T-cell (primary cell): ENCODE results near the gene SLC6A19. TPM values are rescaled to one million over a fixed set of nuclear protein-coding genes. Genes with fewer than 3 reads are reported as not detected.
"Not testable (repeated sequence)": the region's sequence is repeated elsewhere in the genome, so short reads cannot be mapped to it uniquely, and the experiment has no call there.

Experiments used
- ATAC-seq, 4 experiments: fragments of 200-7000 bp in 3 of 4; fragments of 150-1000 bp in 1 of 4; cut with Tn5 transposase; replicated peaks in 1 of 4; 1 replicate in 3 of 4; 2 replicates in 1 of 4; pipeline ENCODE4 v1.10.0; 2021; ENCODE audit warnings: moderate library complexity in 3 of 4, mild to moderate bottlenecking in 2 of 4, moderate number of reproducible peaks in 1 of 4
- CTCF ChIA-PET, 2 donors: fragments of 300-600 bp; sonication (Branson Sonifier 250); formaldehyde crosslinking; loops; one replicate each; lab custom pipeline; 2022; ENCODE audit warnings: antibody characterized with exemption in 2 of 2; lab: Charles Lee
- POLR2A ChIA-PET, 2 donors: fragments of 300-600 bp; sonication (Branson Sonifier 250); formaldehyde crosslinking; loops; one replicate each; lab custom pipeline; 2022; ENCODE audit warnings: antibody characterized with exemption in 2 of 2; lab: Charles Lee
- DNase-seq, 35 experiments: peaks; one replicate each; pipeline versions ENCODE4 v3.0.0 to v3.0.0-alpha.2; 2013 to 2023
- H3K27ac ChIP-seq: one replicate; pipeline ENCODE4 v1.5.1; 2013; ENCODE audit warnings: low read length
- H3K27me3 ChIP-seq, 2 experiments: replicated peaks in 1 of 2; 1 replicate in 1 of 2; 2 replicates in 1 of 2; pipeline versions ENCODE4 v1.6.1 to v1.7.0; 2013; ENCODE audit warnings: low read length in 1 of 2, mixed read lengths in 1 of 2; ENCODE audit not compliant: control insufficient read depth in 2 of 2, insufficient read depth in 2 of 2; ENCODE audit errors: extremely low read depth in 1 of 2
- H3K36me3 ChIP-seq, 2 donors: 1 replicate in 1 of 2; 2 replicates in 1 of 2; pipeline versions ENCODE4 v1.6.1 to v1.7.0; 2013; ENCODE audit warnings: low read length in 1 of 2; ENCODE audit not compliant: control insufficient read depth in 2 of 2, insufficient read depth in 1 of 2; ENCODE audit errors: extremely low read depth in 1 of 2
- H3K4me1 ChIP-seq, 2 experiments: 1 replicate in 1 of 2; 2 replicates in 1 of 2; pipeline versions ENCODE4 v1.6.1 to v1.7.0; 2013; ENCODE audit warnings: low read length in 2 of 2, mixed read lengths in 1 of 2; ENCODE audit not compliant: insufficient read depth in 2 of 2, control insufficient read depth in 1 of 2; ENCODE audit errors: extremely low read depth in 1 of 2
- H3K4me3 ChIP-seq, 2 donors: 1 replicate in 1 of 2; 2 replicates in 1 of 2; pipeline versions ENCODE4 v1.5.1 to v1.7.0; 2013; ENCODE audit warnings: mild to moderate bottlenecking in 2 of 2, low read length in 1 of 2, moderate library complexity in 1 of 2; ENCODE audit not compliant: control insufficient read depth in 1 of 2; ENCODE audit errors: extremely low read depth in 1 of 2
- H3K9me3 ChIP-seq: 2 replicates; pipeline ENCODE4 v1.7.0; 2013
- H3K27ac Mint-ChIP-seq, 2 donors: one replicate each; pipeline ENCODE4 v1.8.0; 2020 to 2021; ENCODE audit warnings: mild to moderate bottlenecking in 2 of 2, mixed read lengths in 2 of 2
- H3K27me3 Mint-ChIP-seq, 2 donors: one replicate each; pipeline ENCODE4 v1.8.0; 2021 to 2022; ENCODE audit warnings: mixed read lengths in 2 of 2
- H3K36me3 Mint-ChIP-seq: one replicate; pipeline ENCODE4 v1.8.0; 2021; ENCODE audit warnings: mixed read lengths
- H3K4me1 Mint-ChIP-seq, 3 donors: one replicate each; pipeline ENCODE4 v1.8.0; 2020 to 2022; ENCODE audit warnings: mixed read lengths in 3 of 3, mild to moderate bottlenecking in 1 of 3
- H3K4me3 Mint-ChIP-seq, 3 donors: one replicate each; pipeline ENCODE4 v1.8.0; 2020 to 2022; ENCODE audit warnings: mild to moderate bottlenecking in 3 of 3, mixed read lengths in 3 of 3, moderate library complexity in 3 of 3
- H3K9me3 Mint-ChIP-seq, 3 donors: one replicate each; pipeline ENCODE4 v1.8.0; 2020 to 2022; ENCODE audit warnings: mixed read lengths in 3 of 3
- WGBS: methylation state at CpG from one replicate; pipeline ENCODE4 v1.1.5; 2013; ENCODE audit warnings: missing lambda C conversion rate; ENCODE audit not compliant: insufficient coverage; 5-methylcytosine and 5-hydroxymethylcytosine counted together
- total RNA-seq, 35 experiments: library from RNA in 6 of 35; stranded (reverse) in 6 of 35; fragments of 120-200 nt in 1 of 35; gene quantifications; one replicate each; pipeline versions ENCODE4 v1.2.1 to v1.2.4 and lab custom pipeline; 2013 to 2026

Gene SLC6A19
- total RNA-seq, 5 donors from 2014 or later (not counting 1 experiment from before 2014, with no cell fraction given): 0.06 TPM; not detected in 4

GRCh38 chr5:1229023-1229422 is 27.6 kb downstream of the SLC6A19 start:
- H3K36me3 Mint-ChIP-seq, H3K4me3 Mint-ChIP-seq, H3K27ac ChIP-seq, H3K4me1 ChIP-seq, DNase-seq, POLR2A ChIA-PET, ATAC-seq, H3K4me3 ChIP-seq, H3K4me1 Mint-ChIP-seq, CTCF ChIA-PET, H3K36me3 ChIP-seq, H3K9me3 ChIP-seq, H3K9me3 Mint-ChIP-seq, H3K27ac Mint-ChIP-seq: not testable (repeated sequence)
- H3K27me3 Mint-ChIP-seq: peaks cover 9 to 21% of the 10 kb centered on the region in 2 donors
- WGBS: 28% methylated on average over 11 of the region's 11 CpGs
- H3K27me3 ChIP-seq: peaks cover 0 to 57% of the 10 kb centered on the region in 2 experiments

- ChIA-PET CTCF (interaction anchor here in 1 of 2 donors (0.6 kb wide), 1 partner anchor 248 kb away, joined by 5 read pairs; no protein-coding TSS in a partner anchor), POLR2A (no interaction called here)
- peaks cover 0 to 7% (median 6%) of the 10 kb centered on the region in 3 donors for H3K4me1 Mint-ChIP-seq
- DNase-seq (no peak), ATAC-seq (no peak)
- no peak overlapping the region for H3K4me3 Mint-ChIP-seq
- peaks cover 9 to 21% of the 10 kb centered on the region in 2 donors for H3K27me3 Mint-ChIP-seq
- H3K27me3 ChIP-seq: peaks cover 0 to 62% of the 10 kb centered on the region in 2 experiments
- H3K4me1 ChIP-seq: peaks cover 0 to 3% of the 10 kb centered on the region in 2 experiments
- H3K36me3 Mint-ChIP-seq: no peaks in the 10 kb centered on the region
- H3K9me3 ChIP-seq: no peaks in the 10 kb centered on the region
- no peak overlapping the region for H3K27ac Mint-ChIP-seq
- H3K27ac ChIP-seq: no peak overlapping the region
- no peak overlapping the region for H3K4me3 ChIP-seq
- H3K9me3 Mint-ChIP-seq: no peaks in the 10 kb centered on the region
- no peaks in the 10 kb centered on the region for H3K36me3 ChIP-seq
- 39% methylated on average over 7 of the region's 7 CpGs for WGBS
Measured at GRCh38 chr5:1229822-1230221, 28.4 kb downstream of the SLC6A19 start.

GRCh38 chr5:1230551-1230950 is 29.2 kb downstream of the SLC6A19 start:
- H3K27me3 ChIP-seq: peaks cover 0 to 64% of the 10 kb centered on the region in 2 experiments
- no peak overlapping the region for H3K27ac ChIP-seq
- CTCF ChIA-PET: no interaction called here
- ATAC-seq: no peak
- H3K9me3 Mint-ChIP-seq: peaks cover under 1 to 2% (median under 1%) of the 10 kb centered on the region in 3 donors
- peaks cover 9 to 21% of the 10 kb centered on the region in 2 donors for H3K27me3 Mint-ChIP-seq
- no peak overlapping the region for H3K27ac Mint-ChIP-seq
- POLR2A ChIA-PET: no interaction called here
- H3K36me3 Mint-ChIP-seq: no peaks in the 10 kb centered on the region
- no peak overlapping the region for H3K4me3 Mint-ChIP-seq
- H3K4me3 ChIP-seq: no peak overlapping the region
- H3K36me3 ChIP-seq: no peaks in the 10 kb centered on the region
- peaks cover 0 to 7% (median 6%) of the 10 kb centered on the region in 3 donors for H3K4me1 Mint-ChIP-seq
- H3K9me3 ChIP-seq: no peaks in the 10 kb centered on the region
- WGBS: 80% methylated on average over 17 of the region's 17 CpGs
- peaks cover 0 to 3% of the 10 kb centered on the region in 2 experiments for H3K4me1 ChIP-seq
- DNase-seq: no peak

GRCh38 chr5:1231354-1231905 is 30.0 kb downstream of the SLC6A19 start:
- ChIA-PET POLR2A (no interaction called here), CTCF (no interaction called here)
- no peak overlapping the region for H3K4me3 ChIP-seq
- H3K36me3 ChIP-seq: no peaks in the 10 kb centered on the region
- DNase-seq (no peak), ATAC-seq (no peak)
- H3K9me3 ChIP-seq: no peaks in the 10 kb centered on the region
- H3K27me3 Mint-ChIP-seq: peaks cover 9 to 21% of the 10 kb centered on the region in 2 donors
- peaks cover 8 to 10% (median 8%) of the 10 kb centered on the region in 3 donors for H3K9me3 Mint-ChIP-seq
- H3K36me3 Mint-ChIP-seq: peaks cover 3% of the 10 kb centered on the region
- peaks cover 0 to 57% of the 10 kb centered on the region in 2 experiments for H3K27me3 ChIP-seq
- 95% methylated on average over 11 of the region's 13 CpGs for WGBS
- H3K4me1 ChIP-seq: peaks cover 0 to 3% of the 10 kb centered on the region in 2 experiments
- H3K27ac ChIP-seq: no peak overlapping the region
- H3K27ac Mint-ChIP-seq: no peak overlapping the region
- peaks cover 0 to 7% (median 6%) of the 10 kb centered on the region in 3 donors for H3K4me1 Mint-ChIP-seq
- no peak overlapping the region for H3K4me3 Mint-ChIP-seq

- Histone ChIP-seq H3K4me3 (no peak overlapping the region), H3K9me3 (no peaks in the 10 kb centered on the region), H3K27me3 (peaks cover 0 to 56% of the 10 kb centered on the region in 2 experiments), H3K4me1 (peaks cover 0 to 3% of the 10 kb centered on the region in 2 experiments), H3K36me3 (no peaks in the 10 kb centered on the region), H3K27ac (no peak overlapping the region)
- no peak for ATAC-seq
- Mint-ChIP-seq H3K27ac (no peak overlapping the region), H3K27me3 (peaks cover 9 to 21% of the 10 kb centered on the region in 2 donors), H3K4me3 (no peak overlapping the region), H3K36me3 (peaks cover 3% of the 10 kb centered on the region), H3K4me1 (peaks cover 0 to 4% (median 4%) of the 10 kb centered on the region in 3 donors), H3K9me3 (peaks cover 8 to 13% (median 8%) of the 10 kb centered on the region in 3 donors)
- WGBS: 95% methylated on average over 25 of the region's 25 CpGs
- no peak for DNase-seq
- ChIA-PET CTCF (no interaction called here), POLR2A (interaction anchor here in 1 of 2 donors (0.7 kb wide), 1 partner anchor 197 kb away, joined by 5 read pairs; no protein-coding TSS in a partner anchor)
Measured at GRCh38 chr5:1232780-1233179, 31.4 kb downstream of the SLC6A19 start.

GRCh38 chr5:1235379-1235778 is 34.0 kb downstream of the SLC6A19 start:
- H3K36me3 Mint-ChIP-seq: peaks cover 3% of the 10 kb centered on the region
- H3K27ac ChIP-seq: no peak overlapping the region
- POLR2A ChIA-PET: no interaction called here
- CTCF ChIA-PET: no interaction called here
- no peaks in the 10 kb centered on the region for H3K4me1 Mint-ChIP-seq
- H3K27ac Mint-ChIP-seq: no peak overlapping the region
- ATAC-seq (no peak), DNase-seq (no peak)
- H3K27me3 Mint-ChIP-seq: peaks cover 3 to 5% of the 10 kb centered on the region in 2 donors
- no peak overlapping the region for H3K4me3 Mint-ChIP-seq
- peaks cover 0 to 37% of the 10 kb centered on the region in 2 experiments for H3K27me3 ChIP-seq
- no peaks in the 10 kb centered on the region for H3K36me3 ChIP-seq
- 87% methylated on average over 7 of the region's 8 CpGs for WGBS
- peaks cover 8 to 13% (median 8%) of the 10 kb centered on the region in 3 donors for H3K9me3 Mint-ChIP-seq
- H3K4me1 ChIP-seq: no peaks in the 10 kb centered on the region
- no peaks in the 10 kb centered on the region for H3K9me3 ChIP-seq
- no peak overlapping the region for H3K4me3 ChIP-seq
